Loucy (cell line): ENCODE results near the gene GHRH.

Experiments
- H2AFZ ChIP-seq: fragments of 200-600 bp; sonication (generic); 2 replicates; pipeline ENCODE4 v1.6.0; 2016; ENCODE audit warnings: antibody characterized with exemption, mild to moderate bottlenecking, low read length, moderate library complexity
- H3F3A ChIP-seq: fragments of 200-600 bp; 2 replicates; pipeline ENCODE4 v1.6.0; 2016; ENCODE audit warnings: antibody characterized with exemption, low read depth, mild to moderate bottlenecking
- H3K27me3 ChIP-seq: fragments of 200-600 bp; sonication (generic); 2 replicates; pipeline ENCODE4 v1.6.1; 2014; ENCODE audit warnings: low read length, mild to moderate bottlenecking; ENCODE audit not compliant: insufficient read depth, poor library complexity, severe bottlenecking
- H3K36me3 ChIP-seq: fragments of 200-600 bp; sonication (generic); 2 replicates; pipeline ENCODE4 v1.6.1; 2016; ENCODE audit warnings: low read length; ENCODE audit not compliant: insufficient read depth
- H3K4me1 ChIP-seq: fragments of 200-600 bp; sonication (generic); 2 replicates; pipeline ENCODE4 v1.5.1; 2014; ENCODE audit warnings: low read length, mild to moderate bottlenecking; ENCODE audit not compliant: insufficient read depth, poor library complexity, severe bottlenecking
- H3K4me2 ChIP-seq: fragments of 200-600 bp; sonication (generic); 2 replicates; pipeline ENCODE4 v1.6.0; 2014; ENCODE audit warnings: antibody characterized with exemption, low read length, low read depth, mild to moderate bottlenecking; ENCODE audit not compliant: poor library complexity, severe bottlenecking
- H3K4me3 ChIP-seq: fragments of 200-600 bp; sonication (generic); 2 replicates; pipeline ENCODE4 v1.5.1; 2014; ENCODE audit warnings: low read length, mild to moderate bottlenecking, mixed read lengths; ENCODE audit not compliant: poor library complexity, severe bottlenecking
- H3K79me2 ChIP-seq: fragments of 200-600 bp; sonication (generic); 2 replicates; pipeline ENCODE4 v1.6.1; 2014; ENCODE audit warnings: low read length; ENCODE audit not compliant: insufficient read depth
- H3K9ac ChIP-seq: fragments of 200-600 bp; sonication (generic); 2 replicates; pipeline ENCODE4 v1.6.0; 2014; ENCODE audit warnings: mild to moderate bottlenecking, low read depth, low read length, moderate library complexity; ENCODE audit not compliant: poor library complexity, severe bottlenecking
- H3K9me2 ChIP-seq: fragments of 200-600 bp; sonication (generic); replicated peaks from 2 replicates; pipeline ENCODE4 v1.6.1; 2016; ENCODE audit warnings: low read depth, low read length, mixed read lengths
- H3K9me3 ChIP-seq: fragments of 200-600 bp; sonication (generic); 2 replicates; pipeline ENCODE4 v1.6.1; 2014; ENCODE audit warnings: mild to moderate bottlenecking, antibody characterized with exemption, low read length, low read depth; ENCODE audit not compliant: insufficient read depth
- H4K20me1 ChIP-seq: fragments of 200-600 bp; sonication (generic); 2 replicates; pipeline ENCODE4 v1.6.0; 2014; ENCODE audit warnings: antibody characterized with exemption, low read length, mild to moderate bottlenecking; ENCODE audit not compliant: insufficient read depth, poor library complexity, severe bottlenecking
- CTCF ChIP-seq: fragments of 200-600 bp; sonication (generic); conservative IDR thresholded peaks from 2 replicates; pipeline ENCODE4 v1.5.1; 2014; ENCODE audit warnings: mild to moderate bottlenecking, antibody characterized with exemption, low read length
- EZH2phosphoT487 ChIP-seq: fragments of 200-600 bp; IDR thresholded peaks from 2 replicates; pipeline ENCODE4 v1.6.1; 2018; ENCODE audit warnings: antibody characterized with exemption, mild to moderate bottlenecking, moderate library complexity, borderline replicate concordance

Gene GHRH

DNA sequence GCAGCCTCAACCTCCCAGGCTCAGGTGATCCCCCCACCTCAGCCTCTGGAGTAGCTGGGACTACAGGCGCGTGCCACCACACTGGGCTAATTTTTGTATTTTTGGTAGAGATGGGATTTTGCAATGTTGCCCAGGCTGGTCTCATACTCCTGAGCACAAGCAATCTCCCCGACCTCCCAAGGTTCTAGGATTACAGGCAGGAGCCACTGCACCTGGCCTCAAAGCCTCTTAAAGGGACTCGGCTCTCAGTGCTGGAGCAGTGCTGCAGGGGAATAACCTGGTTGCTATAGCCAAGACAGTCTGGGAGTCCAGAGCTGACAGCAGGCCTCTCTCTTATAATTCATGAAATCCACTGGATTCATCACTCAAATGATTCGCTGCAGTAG is 17.0 kb downstream of the GHRH start:
- no peak overlapping the region for H3K4me3 ChIP-seq
- no peak overlapping the region for H2AFZ ChIP-seq
- no peaks in the 10 kb centered on the region for H3K27me3 ChIP-seq
- H3K36me3 ChIP-seq, result peaks cover 43% of the 10 kb centered on the region; the same call in 1 of the 2 replicates
- no peak overlapping the region for H3K4me2 ChIP-seq
- H3F3A ChIP-seq, result no peaks in the 10 kb centered on the region
- no peaks in the 10 kb centered on the region for H3K79me2 ChIP-seq
- H3K4me1 ChIP-seq, result peaks cover 3% of the 10 kb centered on the region
- no peaks in the 10 kb centered on the region for H4K20me1 ChIP-seq
- H3K9me2 ChIP-seq, result no peaks in the 10 kb centered on the region
- H3K9ac ChIP-seq, result no peak overlapping the region
- TF ChIP-seq EZH2phosphoT487 (no peak), CTCF (no peak)
- H3K9me3 ChIP-seq, result no peaks in the 10 kb centered on the region

GRCh38 chr20:37243937-37244571 is 17.6 kb downstream of the GHRH start:
- Histone ChIP-seq H3K9ac (no peak overlapping the region), H3K36me3 (peaks cover 48% of the 10 kb centered on the region; the same call in 1 of the 2 replicates)
- TF ChIP-seq EZH2phosphoT487, result no peak
- no peak for TF ChIP-seq CTCF

GRCh38 chr20:37243076-37243936 is 18.3 kb downstream of the GHRH start:
- Histone ChIP-seq H3K36me3 (peaks cover 55% of the 10 kb centered on the region; the same call in 1 of the 2 replicates), H3K4me1 (peaks cover 3% of the 10 kb centered on the region), H3K9ac (no peak overlapping the region)

More at GRCh38 chr20:37243937-37244571, 17.6 kb downstream of the GHRH start:
- H3K4me2 ChIP-seq, result no peak overlapping the region
- no peaks in the 10 kb centered on the region for H4K20me1 ChIP-seq
- no peaks in the 10 kb centered on the region for H3K27me3 ChIP-seq
- no peaks in the 10 kb centered on the region for H3F3A ChIP-seq
- H3K9me3 ChIP-seq, result no peaks in the 10 kb centered on the region
- no peak overlapping the region for H3K4me3 ChIP-seq
- H3K9me2 ChIP-seq, result no peaks in the 10 kb centered on the region
- H3K4me1 ChIP-seq, result peaks cover 3% of the 10 kb centered on the region
- H2AFZ ChIP-seq, result no peak overlapping the region
- no peaks in the 10 kb centered on the region for H3K79me2 ChIP-seq

More at GRCh38 chr20:37243076-37243936, 18.3 kb downstream of the GHRH start:
- no peaks in the 10 kb centered on the region for H3K27me3 ChIP-seq
- H3K9me3 ChIP-seq, result no peaks in the 10 kb centered on the region
- TF ChIP-seq CTCF, result peak; percentile 16; the same call in 1 of the 2 replicates
- no peak for TF ChIP-seq EZH2phosphoT487
- H3K4me2 ChIP-seq, result no peak overlapping the region
- H3F3A ChIP-seq, result no peaks in the 10 kb centered on the region
- no peaks in the 10 kb centered on the region for H3K9me2 ChIP-seq
- H3K79me2 ChIP-seq, result no peaks in the 10 kb centered on the region
- H4K20me1 ChIP-seq, result no peaks in the 10 kb centered on the region
- H3K4me3 ChIP-seq, result no peak overlapping the region
- H2AFZ ChIP-seq, result no peak overlapping the region
